Testis (tissue), 3 donors: ENCODE measurements around the gene NDRG4. TPM values are rescaled to one million over a fixed set of nuclear protein-coding genes. Genes with fewer than 3 reads are reported as not detected.

Source experiments
- DNase-seq: peaks from one replicate; pipeline ENCODE4 v3.0.0-alpha.2; 2019
- H3K27ac ChIP-seq, 2 donors: fragments of 200-600 bp; sonication (generic); one replicate each; pipeline ENCODE4 v1.5.1; 2019
- H3K27me3 ChIP-seq: fragments of 200-600 bp; sonication (generic); one replicate; pipeline ENCODE4 v1.5.1; 2019
- H3K36me3 ChIP-seq: fragments of 200-600 bp; sonication (generic); one replicate; pipeline ENCODE4 v1.5.1; 2017; ENCODE audit warnings: low read depth; ENCODE audit errors: missing control alignments
- H3K4me1 ChIP-seq: fragments of 200-600 bp; sonication (generic); one replicate; pipeline ENCODE4 v1.5.1; 2019
- H3K4me3 ChIP-seq, 2 donors: fragments of 200-600 bp; sonication (generic); one replicate each; pipeline ENCODE4 v1.5.1; 2017 to 2019
- H3K9me3 ChIP-seq: fragments of 200-600 bp; sonication (generic); one replicate; pipeline ENCODE4 v1.5.1; 2017
- POLR2A ChIP-seq: fragments of 450-650 bp; IDR thresholded peaks from one replicate; pipeline ENCODE4 v1.6.1; 2017; ENCODE audit warnings: antibody characterized with exemption, mild to moderate bottlenecking, moderate library complexity
- WGBS, 2 donors: methylation state at CpG; one replicate each; pipeline ENCODE4 v1.1.5; 2018; 5-methylcytosine and 5-hydroxymethylcytosine counted together
- intact Hi-C: fragments of 100-400 bp; cut with DNase I; formaldehyde crosslinking; loops from one replicate; pipeline ENCODE4 v1.15.1; 2023; ENCODE audit warnings: low total_unique reads
- polyA plus RNA-seq: library from polyadenylated mRNA; stranded (reverse); fragments of 350-450 nt; fragmentation: Illumina TruSeq; extraction: RNeasy Lipid Tissue Mini Kit (QIAGEN cat#74804); gene quantifications from one replicate; pipeline ENCODE4 v1.2.3, GENCODE V29; 2014; ENCODE audit warnings: low read depth, low replicate concordance; ENCODE audit not compliant: insufficient read depth
- total RNA-seq, 2 donors: library from RNA; depleted of rRNA; stranded (reverse); fragments of >200 nt; gene quantifications; one replicate each; pipeline ENCODE4 v1.2.3, GENCODE V29; 2016
- TF ChIP-seq, protein P1 (sequence below), 3 experiments: fragments of 450-650 bp in 2 of 3; fragments of 200-600 bp in 1 of 3; sonication (generic) in 1 of 3; IDR thresholded peaks; one replicate each; pipeline ENCODE4 v1.5.1; 2016 to 2019; ENCODE audit warnings: antibody characterized with exemption in 3 of 3, mild to moderate bottlenecking in 2 of 3, moderate library complexity in 1 of 3

The NDRG4 gene
- total and polyA plus RNA-seq, 3 donors from 2014 or later, result 142 to 444 (median 375) TPM

DNA sequence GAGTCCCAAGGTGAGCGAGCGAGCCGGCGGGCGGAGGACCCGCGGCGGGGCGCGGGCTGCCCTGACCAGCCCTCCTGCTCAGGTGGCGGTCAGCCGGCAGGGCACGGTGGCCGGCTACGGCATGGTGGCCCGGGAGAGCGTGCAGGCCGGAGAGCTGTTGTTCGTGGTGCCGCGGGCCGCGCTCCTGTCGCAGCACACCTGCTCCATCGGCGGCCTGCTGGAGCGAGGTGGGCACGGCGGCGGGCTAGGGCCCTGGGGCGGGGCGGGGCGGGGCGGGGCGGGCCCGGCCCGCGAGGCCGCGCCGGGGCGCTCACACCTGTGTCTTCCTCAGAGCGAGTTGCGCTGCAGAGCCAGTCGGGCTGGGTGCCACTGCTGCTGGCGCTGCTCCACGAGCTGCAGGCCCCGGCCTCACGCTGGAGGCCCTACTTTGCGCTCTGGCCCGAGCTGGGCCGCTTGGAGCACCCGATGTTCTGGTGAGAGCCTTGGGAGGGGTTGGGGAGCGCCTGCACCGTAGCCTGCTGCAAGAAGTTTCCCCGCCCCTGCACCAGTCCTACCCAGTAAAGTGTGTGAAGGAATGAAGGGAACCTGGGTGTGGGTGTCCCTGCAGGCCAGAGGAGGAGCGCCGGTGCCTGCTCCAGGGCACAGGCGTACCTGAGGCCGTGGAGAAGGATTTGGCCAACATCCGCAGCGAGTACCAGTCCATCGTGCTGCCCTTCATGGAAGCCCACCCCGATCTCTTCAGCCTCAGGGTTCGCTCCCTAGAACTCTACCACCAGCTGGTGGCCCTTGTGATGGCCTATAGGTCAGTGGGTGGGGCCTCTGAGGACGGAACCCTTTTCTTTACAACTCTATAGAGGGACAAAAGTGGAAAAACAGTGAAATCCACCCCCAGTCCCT, 16.2 kb downstream of the NDRG4 start:
- Histone ChIP-seq H3K27ac (peak overlapping the region; percentile 49 to 82), H3K36me3 (no peaks in the 10 kb centered on the region), H3K4me3 (peak overlapping the region; percentile 91 to 94), H3K4me1 (peaks cover 4% of the 10 kb centered on the region), H3K27me3 (no peaks in the 10 kb centered on the region), H3K9me3 (no peaks in the 10 kb centered on the region)
- 21 to 42% methylated on average over 8 to 36 of the region's 66 CpGs for WGBS, 2 donors
- no peak for TF ChIP-seq POLR2A
- TF ChIP-seq, protein P1, sequence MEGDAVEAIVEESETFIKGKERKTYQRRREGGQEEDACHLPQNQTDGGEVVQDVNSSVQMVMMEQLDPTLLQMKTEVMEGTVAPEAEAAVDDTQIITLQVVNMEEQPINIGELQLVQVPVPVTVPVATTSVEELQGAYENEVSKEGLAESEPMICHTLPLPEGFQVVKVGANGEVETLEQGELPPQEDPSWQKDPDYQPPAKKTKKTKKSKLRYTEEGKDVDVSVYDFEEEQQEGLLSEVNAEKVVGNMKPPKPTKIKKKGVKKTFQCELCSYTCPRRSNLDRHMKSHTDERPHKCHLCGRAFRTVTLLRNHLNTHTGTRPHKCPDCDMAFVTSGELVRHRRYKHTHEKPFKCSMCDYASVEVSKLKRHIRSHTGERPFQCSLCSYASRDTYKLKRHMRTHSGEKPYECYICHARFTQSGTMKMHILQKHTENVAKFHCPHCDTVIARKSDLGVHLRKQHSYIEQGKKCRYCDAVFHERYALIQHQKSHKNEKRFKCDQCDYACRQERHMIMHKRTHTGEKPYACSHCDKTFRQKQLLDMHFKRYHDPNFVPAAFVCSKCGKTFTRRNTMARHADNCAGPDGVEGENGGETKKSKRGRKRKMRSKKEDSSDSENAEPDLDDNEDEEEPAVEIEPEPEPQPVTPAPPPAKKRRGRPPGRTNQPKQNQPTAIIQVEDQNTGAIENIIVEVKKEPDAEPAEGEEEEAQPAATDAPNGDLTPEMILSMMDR (IDR thresholded peaks at IDR 0.05), result no peak
- intact Hi-C loops, result loop anchor here (10.0 kb wide), 1 partner anchor 119 kb away; no protein-coding TSS in a partner anchor
- no peak for DNase-seq

DNA sequence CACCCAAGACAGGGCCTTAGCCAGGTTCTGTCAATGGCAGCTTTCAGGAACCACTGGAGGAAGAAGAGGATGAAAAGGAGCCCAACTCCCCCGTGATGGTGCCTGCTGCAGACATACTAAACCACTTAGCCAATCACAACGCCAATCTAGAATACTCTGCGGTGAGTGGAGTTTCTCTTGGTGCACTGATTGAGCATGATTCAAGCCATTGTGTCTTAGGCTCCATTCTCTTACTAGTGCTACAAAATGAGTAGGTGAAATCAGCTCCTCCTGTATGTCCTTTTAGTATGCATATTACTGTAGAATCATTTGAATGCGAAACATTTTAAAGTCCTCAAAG, 16.8 kb downstream of the NDRG4 start:
- intact Hi-C loops, result loop anchor here (10.0 kb wide), 1 partner anchor 118 kb away; no protein-coding TSS in a partner anchor
- Histone ChIP-seq H3K27ac (no peak overlapping the region), H3K27me3 (no peaks in the 10 kb centered on the region), H3K4me1 (peaks cover 4% of the 10 kb centered on the region), H3K9me3 (no peaks in the 10 kb centered on the region), H3K36me3 (no peaks in the 10 kb centered on the region), H3K4me3 (no peak overlapping the region)
- WGBS, 2 donors, result 74 to 77% methylated on average over 4 of the region's 4 CpGs
- no peak for DNase-seq
- TF ChIP-seq, protein P1 (IDR thresholded peaks at IDR 0.05), result no peak
- no peak for TF ChIP-seq POLR2A

DNA sequence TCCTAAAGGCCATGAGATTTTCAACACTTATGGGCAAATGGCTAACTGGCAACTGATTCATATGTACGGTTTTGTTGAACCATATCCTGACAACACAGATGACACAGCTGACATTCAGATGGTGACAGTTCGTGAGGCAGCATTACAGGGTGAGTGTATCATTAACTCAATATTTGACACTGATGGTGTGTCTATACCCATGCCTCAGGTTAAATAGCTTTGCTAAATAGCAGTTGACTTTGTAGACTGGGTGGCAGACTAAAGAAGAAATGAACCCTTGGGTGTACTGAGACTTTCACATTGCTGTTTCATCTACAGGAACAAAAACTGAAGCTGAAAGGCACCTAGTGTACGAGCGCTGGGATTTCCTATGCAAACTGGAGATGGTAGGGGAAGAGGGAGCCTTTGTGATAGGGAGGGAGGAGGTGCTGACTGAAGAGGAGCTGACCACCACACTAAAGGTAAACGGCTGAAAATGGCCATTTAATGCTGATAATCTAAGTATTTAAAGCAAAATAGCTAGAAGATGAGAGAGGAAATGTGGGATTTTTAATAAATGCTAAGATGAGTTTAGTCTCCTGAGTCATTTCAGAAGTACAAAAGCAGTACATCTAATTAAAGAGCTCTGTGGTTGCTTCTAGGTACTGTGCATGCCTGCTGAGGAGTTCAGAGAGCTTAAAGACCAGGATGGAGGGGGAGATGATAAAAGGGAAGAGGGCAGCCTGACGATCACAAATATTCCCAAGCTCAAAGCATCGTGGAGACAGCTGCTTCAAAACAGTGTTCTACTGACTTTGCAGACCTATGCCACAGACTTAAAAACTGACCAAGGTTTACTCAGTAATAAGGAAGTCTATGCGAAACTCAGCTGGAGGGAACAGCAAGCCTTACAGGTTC, 18.4 kb downstream of the NDRG4 start:
- WGBS, 2 donors, result 68 to 73% methylated on average over 8 of the region's 8 CpGs
- no peaks in the 10 kb centered on the region for H3K27me3 ChIP-seq
- intact Hi-C loops, result loop anchor here (10.0 kb wide), 1 partner anchor 116 kb away; no protein-coding TSS in a partner anchor
- H3K4me1 ChIP-seq, result peaks cover 4% of the 10 kb centered on the region
- DNase-seq, result no peak
- TF ChIP-seq POLR2A, result no peak
- TF ChIP-seq, protein P1 (IDR thresholded peaks at IDR 0.05), result no peak
- H3K9me3 ChIP-seq, result no peaks in the 10 kb centered on the region
- H3K4me3 ChIP-seq, result no peak overlapping the region
- H3K36me3 ChIP-seq, result no peaks in the 10 kb centered on the region
- no peak overlapping the region for H3K27ac ChIP-seq

DNA sequence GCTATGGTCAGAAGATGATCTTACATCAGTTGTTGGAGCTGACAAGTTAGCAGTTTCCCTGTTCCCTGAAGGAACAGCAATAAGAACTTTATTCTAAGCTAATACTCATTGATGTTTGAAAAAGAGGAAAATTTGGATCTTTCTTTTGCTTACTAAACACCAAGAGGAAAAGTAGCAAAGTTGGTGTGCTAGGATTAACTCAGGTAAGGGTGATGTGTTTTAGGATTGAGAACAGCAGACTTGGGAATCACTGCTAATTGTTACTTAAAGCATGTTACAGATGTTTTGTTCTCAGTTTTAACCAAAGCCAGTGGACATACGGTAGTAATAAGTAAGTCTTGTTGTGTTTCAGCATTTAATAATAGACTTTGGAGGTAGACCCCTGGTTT, 19.0 kb downstream of the NDRG4 start:
- Histone ChIP-seq H3K36me3 (no peaks in the 10 kb centered on the region), H3K4me1 (peaks cover 4% of the 10 kb centered on the region), H3K27ac (no peak overlapping the region), H3K27me3 (no peaks in the 10 kb centered on the region), H3K4me3 (no peak overlapping the region), H3K9me3 (no peaks in the 10 kb centered on the region)
- TF ChIP-seq POLR2A, result no peak
- TF ChIP-seq, protein P1 (IDR thresholded peaks at IDR 0.05), result no peak
- intact Hi-C loops, result loop anchor here (10.0 kb wide), 1 partner anchor 116 kb away; no protein-coding TSS in a partner anchor
- whole genome bisulfite sequencing, 2 donors, result 91 to 96% methylated on average over 1 of the region's 1 CpG
- DNase-seq, result no peak
